ENCODE measurements around the gene MED17. TPM values are rescaled to one million over a fixed set of nuclear protein-coding genes. Genes with fewer than 3 reads are reported as not detected.

MED17 gene
- total and polyA plus RNA-seq, 2 of the 13 experiments (the other 11 are each of a cell fraction or from before 2014, with no cell fraction given): 23.1 to 37.0 TPM

DNA sequence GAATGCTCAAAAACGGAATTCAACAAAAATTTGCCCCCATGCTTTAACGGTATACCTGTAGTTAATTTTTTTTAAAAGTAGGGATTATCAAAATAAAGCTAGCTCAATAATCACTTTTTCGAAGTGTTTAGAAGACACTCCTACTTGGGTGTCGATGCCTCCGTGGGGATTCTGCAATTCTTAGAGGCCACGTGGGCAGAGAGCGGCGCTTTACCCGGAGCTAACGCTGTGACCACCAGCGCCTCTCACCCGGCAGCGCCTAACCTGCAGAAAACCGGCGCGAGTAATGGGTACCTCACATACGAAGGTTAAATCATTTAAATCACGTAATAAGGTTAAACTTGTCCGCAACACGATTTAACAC lies 43.4 kb upstream of the MED17 start (continued):
- TF ChIP-seq JUNB (CRISPR knock-in tag; IDR thresholded peaks at IDR 0.05; ENCODE audit: borderline replicate concordance) (no peak), ZNF383 (CRISPR knock-in tag; IDR thresholded peaks at IDR 0.05; ENCODE audit: borderline replicate concordance) (no peak), NRL (CRISPR knock-in tag; IDR thresholded peaks at IDR 0.05; ENCODE audit: borderline replicate concordance) (no peak), PAX8 (CRISPR knock-in tag; IDR thresholded peaks at IDR 0.05; ENCODE audit: borderline replicate concordance) (no peak), ZC3H4 (CRISPR knock-in tag; IDR thresholded peaks at IDR 0.05; ENCODE audit: borderline replicate concordance) (peak; percentile 51; the same call in 1 of the 2 replicates), ZNF556 (CRISPR knock-in tag; IDR thresholded peaks at IDR 0.05; ENCODE audit: borderline replicate concordance) (no peak), ATRX (CRISPR knock-in tag; IDR thresholded peaks at IDR 0.05; ENCODE audit: borderline replicate concordance) (no peak), ZNF143 (CRISPR knock-in tag; IDR thresholded peaks at IDR 0.05) (no peak), ZNF431 (CRISPR knock-in tag; IDR thresholded peaks at IDR 0.05; ENCODE audit: borderline replicate concordance, low read depth) (no peak), HNF4A (CRISPR knock-in tag; IDR thresholded peaks at IDR 0.05) (no peak), TEAD3 (CRISPR knock-in tag; optimal IDR thresholded peaks at IDR 0.05; ENCODE audit: borderline replicate concordance) (no peak), NR2F1 (CRISPR knock-in tag; IDR thresholded peaks at IDR 0.05) (0 out of 4 replicates have a peak, but pooled peaks of 1 of the 2 experiments have one; percentile 3), PHF5A (CRISPR knock-in tag; IDR thresholded peaks at IDR 0.05; ENCODE audit: low read depth, unreplicated experiment) (no peak), ZNF547 (CRISPR knock-in tag; IDR thresholded peaks at IDR 0.05) (0 out of 2 replicates have a peak, but pooled peaks have one; percentile 9), DPF2 (CRISPR knock-in tag; IDR thresholded peaks at IDR 0.05; ENCODE audit: borderline replicate concordance, low read depth) (no peak), NAIF1 (CRISPR knock-in tag; IDR thresholded peaks at IDR 0.05; ENCODE audit: borderline replicate concordance) (no peak)
- TF ChIP-seq, protein P1, sequence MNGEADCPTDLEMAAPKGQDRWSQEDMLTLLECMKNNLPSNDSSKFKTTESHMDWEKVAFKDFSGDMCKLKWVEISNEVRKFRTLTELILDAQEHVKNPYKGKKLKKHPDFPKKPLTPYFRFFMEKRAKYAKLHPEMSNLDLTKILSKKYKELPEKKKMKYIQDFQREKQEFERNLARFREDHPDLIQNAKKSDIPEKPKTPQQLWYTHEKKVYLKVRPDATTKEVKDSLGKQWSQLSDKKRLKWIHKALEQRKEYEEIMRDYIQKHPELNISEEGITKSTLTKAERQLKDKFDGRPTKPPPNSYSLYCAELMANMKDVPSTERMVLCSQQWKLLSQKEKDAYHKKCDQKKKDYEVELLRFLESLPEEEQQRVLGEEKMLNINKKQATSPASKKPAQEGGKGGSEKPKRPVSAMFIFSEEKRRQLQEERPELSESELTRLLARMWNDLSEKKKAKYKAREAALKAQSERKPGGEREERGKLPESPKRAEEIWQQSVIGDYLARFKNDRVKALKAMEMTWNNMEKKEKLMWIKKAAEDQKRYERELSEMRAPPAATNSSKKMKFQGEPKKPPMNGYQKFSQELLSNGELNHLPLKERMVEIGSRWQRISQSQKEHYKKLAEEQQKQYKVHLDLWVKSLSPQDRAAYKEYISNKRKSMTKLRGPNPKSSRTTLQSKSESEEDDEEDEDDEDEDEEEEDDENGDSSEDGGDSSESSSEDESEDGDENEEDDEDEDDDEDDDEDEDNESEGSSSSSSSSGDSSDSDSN (CRISPR knock-in tag; IDR thresholded peaks at IDR 0.05): no peak
- TF ChIP-seq, protein P2, sequence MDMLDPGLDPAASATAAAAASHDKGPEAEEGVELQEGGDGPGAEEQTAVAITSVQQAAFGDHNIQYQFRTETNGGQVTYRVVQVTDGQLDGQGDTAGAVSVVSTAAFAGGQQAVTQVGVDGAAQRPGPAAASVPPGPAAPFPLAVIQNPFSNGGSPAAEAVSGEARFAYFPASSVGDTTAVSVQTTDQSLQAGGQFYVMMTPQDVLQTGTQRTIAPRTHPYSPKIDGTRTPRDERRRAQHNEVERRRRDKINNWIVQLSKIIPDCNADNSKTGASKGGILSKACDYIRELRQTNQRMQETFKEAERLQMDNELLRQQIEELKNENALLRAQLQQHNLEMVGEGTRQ (IDR thresholded peaks at IDR 0.05; ENCODE audit: low read depth, low read length): no peak
- TF ChIP-seq, protein P2 (CRISPR knock-in tag; IDR thresholded peaks at IDR 0.05; ENCODE audit: borderline replicate concordance): peak; percentile 68; the same call in 1 of the 2 replicates
- TF ChIP-seq, protein P3, sequence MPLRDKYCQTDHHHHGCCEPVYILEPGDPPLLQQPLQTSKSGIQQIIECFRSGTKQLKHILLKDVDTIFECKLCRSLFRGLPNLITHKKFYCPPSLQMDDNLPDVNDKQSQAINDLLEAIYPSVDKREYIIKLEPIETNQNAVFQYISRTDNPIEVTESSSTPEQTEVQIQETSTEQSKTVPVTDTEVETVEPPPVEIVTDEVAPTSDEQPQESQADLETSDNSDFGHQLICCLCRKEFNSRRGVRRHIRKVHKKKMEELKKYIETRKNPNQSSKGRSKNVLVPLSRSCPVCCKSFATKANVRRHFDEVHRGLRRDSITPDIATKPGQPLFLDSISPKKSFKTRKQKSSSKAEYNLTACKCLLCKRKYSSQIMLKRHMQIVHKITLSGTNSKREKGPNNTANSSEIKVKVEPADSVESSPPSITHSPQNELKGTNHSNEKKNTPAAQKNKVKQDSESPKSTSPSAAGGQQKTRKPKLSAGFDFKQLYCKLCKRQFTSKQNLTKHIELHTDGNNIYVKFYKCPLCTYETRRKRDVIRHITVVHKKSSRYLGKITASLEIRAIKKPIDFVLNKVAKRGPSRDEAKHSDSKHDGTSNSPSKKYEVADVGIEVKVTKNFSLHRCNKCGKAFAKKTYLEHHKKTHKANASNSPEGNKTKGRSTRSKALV (CRISPR knock-in tag; IDR thresholded peaks at IDR 0.05): no peak; the same call in 1 of the 2 replicates
- TF ChIP-seq, protein P4, sequence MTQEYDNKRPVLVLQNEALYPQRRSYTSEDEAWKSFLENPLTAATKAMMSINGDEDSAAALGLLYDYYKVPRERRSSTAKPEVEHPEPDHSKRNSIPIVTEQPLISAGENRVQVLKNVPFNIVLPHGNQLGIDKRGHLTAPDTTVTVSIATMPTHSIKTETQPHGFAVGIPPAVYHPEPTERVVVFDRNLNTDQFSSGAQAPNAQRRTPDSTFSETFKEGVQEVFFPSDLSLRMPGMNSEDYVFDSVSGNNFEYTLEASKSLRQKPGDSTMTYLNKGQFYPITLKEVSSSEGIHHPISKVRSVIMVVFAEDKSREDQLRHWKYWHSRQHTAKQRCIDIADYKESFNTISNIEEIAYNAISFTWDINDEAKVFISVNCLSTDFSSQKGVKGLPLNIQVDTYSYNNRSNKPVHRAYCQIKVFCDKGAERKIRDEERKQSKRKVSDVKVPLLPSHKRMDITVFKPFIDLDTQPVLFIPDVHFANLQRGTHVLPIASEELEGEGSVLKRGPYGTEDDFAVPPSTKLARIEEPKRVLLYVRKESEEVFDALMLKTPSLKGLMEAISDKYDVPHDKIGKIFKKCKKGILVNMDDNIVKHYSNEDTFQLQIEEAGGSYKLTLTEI (CRISPR knock-in tag; conservative IDR thresholded peaks at IDR 0.05): no peak

Measured in HepG2 (cell line).